LHCN-M2 (cell line): Measurements from ENCODE around the gene SLC16A7. TPM values are rescaled to one million over a fixed set of nuclear protein-coding genes. Genes with fewer than 3 reads are reported as not detected.
A peak's percentile ranks its signal among the peaks of the same experiment; 100 is the strongest.

Experiments
- DNase-seq: peaks from one replicate; pipeline ENCODE4 v3.0.0-alpha.2; 2012; ENCODE audit warnings: low read depth
- total RNA-seq: library from RNA; depleted of rRNA; stranded (reverse); fragments of >200 nt; gene quantifications from 2 replicates; pipeline ENCODE4 v1.2.3, GENCODE V29; 2014

The SLC16A7 gene
- total RNA-seq, 1 experiment from 2014 or later = 15.9 TPM

DNA sequence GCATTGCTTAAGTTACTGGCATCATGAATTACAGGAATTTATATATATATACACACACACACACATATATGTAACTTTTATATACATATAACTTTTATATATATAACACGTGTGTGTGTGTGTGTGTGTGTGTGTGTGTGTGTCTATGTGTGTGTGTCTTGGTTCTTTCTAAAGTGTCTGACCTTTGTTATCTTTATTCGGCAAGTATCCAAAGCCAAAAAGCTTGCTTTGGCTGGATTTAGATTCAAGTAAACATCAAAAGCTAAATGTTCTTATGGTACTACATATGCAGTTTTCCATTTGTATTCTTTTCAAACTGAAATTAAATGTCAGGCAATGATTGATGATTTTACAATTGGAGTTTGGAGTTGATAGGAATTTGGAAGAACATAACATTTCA lies 69.9 kb downstream of the SLC16A7 start:
- no peak for DNase-seq

DNA sequence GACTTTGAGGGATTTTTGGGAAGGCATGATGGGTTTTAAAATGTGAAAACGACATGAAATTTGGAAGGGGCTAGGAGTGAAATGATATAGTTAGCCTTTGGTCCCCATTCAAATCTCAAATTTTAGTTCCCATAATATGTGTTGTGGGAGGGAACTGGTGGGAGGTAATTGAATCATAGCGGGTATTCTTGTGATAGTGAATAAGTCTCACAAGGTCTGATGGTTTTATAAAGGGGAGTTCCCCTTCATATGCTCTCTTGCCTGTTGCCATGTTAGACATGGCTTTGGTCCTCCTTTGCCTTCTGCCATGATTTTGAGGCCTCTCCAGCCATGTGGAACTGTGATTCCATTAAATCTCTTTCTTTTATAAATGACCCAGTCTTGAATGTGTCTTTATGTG lies 72.8 kb downstream of the SLC16A7 start:
- DNase-seq = no peak

DNA sequence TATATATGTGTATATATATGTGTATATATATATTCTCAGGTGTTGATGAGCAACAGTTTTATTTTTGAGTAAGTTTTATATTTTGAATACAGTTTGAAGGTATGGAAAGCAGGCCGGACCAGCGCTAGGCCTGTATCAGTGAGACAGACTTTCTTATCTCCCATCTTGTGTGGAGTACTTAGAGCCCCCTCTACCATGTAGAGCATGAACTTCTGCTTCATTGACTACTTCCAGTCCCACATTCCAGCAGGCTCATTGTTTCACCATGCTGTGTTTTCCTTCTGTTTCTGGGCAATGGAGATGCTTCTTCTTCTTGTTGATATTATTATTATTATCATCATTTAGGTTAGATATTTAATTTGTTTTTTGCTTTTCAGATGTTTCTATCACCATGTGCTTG lies 76.4 kb downstream of the SLC16A7 start:
- DNase-seq = no peak

DNA sequence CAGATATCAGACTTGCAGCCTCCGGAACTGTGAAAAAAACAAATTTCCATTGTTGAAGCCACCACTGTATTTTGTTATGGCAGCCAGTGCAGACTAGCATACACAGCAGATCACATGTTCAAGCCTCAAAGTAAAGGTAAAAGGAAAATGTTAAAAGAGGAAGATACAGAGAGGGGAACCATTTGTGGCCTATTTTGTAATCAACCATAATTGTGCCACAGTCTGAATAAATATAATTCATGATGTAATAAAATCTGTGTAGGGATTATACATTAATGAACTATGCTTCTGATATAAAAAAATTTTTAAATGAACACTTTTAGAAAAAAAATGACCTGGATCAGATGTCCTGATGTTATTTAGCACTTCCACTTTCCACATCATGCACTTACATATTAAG lies 79.6 kb downstream of the SLC16A7 start:
- no peak for DNase-seq

DNA sequence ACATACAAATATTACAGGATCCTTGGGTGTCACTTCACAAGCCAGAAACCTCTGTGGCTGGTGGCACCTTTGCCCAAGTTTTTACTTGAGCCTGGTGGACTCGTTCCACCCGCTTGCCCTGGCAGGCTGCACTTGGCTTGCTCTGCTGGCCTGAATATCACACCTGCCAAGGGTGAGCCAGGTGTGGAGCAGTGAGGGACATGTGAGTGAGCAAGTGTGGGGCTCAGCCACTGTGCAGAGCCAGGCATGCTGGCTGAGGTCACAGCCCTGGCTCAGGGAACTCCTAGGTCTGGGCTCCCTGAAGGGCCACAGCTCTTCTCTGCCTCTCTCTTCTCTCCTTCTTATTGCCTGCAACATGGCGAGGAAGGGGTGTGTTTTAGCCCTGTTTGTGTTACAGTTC lies 82.0 kb downstream of the SLC16A7 start:
- no peak for DNase-seq

DNA sequence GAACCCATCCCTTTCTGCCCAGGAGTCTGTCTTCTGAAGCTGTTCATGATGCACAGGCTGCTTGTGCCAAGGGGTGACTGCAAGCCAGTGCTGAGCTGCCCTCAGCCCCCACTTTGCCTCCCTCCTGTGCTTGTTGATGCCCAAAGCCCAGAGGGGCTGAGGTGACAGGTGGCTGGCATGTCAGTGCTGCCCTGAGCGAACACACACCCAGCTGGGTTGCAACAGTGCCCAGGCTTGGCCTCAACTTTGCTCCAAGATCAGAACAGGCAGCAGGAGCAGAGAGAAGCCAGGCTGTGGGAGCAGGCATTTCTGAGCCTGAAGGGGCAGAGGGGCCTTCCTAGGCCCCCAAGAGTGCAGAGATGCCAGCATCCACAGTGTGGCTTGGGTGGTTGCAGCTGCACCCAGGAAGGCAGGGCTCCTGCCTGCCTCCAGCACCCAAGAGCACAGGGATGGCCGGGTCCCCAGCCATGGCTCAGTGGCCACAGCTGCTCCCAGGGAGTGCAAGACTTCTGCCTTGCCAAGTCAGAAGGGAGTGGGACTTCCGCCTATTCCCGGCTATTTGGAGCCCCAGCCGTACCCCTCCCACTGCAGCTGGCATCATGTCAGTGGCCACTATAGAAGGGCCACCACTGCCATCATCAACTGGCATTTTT lies 83.1 kb downstream of the SLC16A7 start:
- no peak for DNase-seq

DNA sequence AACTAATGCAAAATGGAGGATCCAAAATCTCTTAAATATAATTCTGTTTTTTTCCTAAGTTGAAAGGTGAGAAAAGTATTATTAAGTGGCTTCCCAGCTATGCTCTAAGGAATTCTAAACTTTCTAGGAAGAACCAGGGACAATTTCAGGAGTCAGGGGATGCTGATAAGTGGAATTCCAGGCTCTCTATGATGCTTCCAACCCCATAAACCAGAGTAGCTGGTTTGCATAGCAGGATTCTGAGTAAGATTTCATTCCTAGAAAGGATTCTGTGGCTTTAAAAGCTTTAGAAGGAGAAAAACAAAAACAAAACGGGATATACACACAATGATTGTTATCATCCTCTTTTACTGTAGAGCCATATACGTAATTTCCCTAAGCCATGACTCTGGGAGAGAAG lies 93.9 kb downstream of the SLC16A7 start:
- peak; percentile 19 for DNase-seq

DNA sequence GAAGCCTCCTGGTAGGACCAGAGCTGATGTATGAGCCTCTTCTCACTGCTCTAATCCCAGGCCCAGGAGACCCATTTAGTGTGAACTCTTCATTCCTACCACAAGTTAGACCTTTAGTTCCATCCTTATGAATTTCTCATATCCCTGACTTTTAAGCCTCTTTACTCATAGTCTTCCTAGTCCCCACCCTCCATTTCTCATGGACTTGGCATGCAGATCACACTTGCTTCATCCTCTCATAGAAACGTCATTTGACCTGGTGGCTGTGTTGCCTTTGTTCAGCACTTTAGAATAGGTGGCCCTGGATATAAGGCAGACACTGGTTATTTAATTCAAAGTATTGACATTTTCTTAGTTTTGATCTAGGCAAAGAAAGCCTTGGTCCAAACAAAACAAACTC lies 99.5 kb downstream of the SLC16A7 start:
- peak; percentile 63 for DNase-seq

DNA sequence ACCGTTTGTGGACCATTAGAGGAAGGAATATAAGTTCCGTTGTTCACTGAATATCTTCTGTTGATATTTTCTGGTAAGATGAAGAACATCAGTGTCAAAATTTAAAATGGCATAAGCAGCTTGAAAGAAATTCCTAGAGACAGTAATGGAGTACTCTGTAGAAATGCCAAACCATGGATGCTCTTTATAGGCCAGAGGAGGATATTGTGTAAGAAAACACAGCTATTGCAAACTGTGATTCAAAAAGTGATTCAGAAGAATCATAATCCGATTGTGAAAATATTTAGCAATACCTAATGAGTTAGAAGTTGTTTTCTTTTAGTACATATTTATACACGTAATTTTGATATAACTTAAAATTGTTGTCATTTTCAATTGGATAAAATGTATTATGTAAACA lies 102.8 kb downstream of the SLC16A7 start:
- DNase-seq = peak; percentile 77

DNA sequence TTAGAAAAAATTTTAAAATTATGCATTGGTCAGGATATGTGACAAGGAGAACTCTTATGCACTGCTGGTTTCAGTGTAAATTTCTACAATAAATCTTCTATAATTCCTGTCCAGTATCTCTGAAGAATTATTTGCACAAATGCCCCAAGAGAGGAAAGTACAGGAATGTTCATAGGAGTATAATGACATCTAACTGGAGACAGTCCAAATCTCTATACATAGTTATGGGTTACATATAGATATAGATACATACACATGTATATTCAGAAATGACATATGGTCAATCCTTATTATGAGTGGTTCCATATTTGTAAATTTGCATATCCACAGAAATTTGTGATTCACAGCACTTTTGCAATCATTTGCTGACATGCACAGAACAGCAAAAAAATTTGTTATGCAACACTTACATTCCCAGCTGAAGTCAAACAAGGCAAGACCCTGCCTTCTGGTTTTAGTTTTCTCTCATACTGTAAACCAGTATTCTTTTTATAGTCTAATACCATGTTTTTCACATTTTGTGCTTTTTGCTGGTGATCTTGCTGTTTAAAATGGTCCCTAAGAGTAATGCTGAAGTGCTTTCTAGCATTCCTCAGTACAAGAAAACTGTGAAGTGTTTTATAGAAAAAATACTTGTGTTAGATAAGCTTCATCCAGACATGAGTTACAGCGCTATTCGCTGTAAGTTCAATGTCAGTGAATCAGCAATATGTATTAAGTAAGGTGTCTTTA lies 103.8 kb downstream of the SLC16A7 start:
- peak; percentile 71 for DNase-seq

DNA sequence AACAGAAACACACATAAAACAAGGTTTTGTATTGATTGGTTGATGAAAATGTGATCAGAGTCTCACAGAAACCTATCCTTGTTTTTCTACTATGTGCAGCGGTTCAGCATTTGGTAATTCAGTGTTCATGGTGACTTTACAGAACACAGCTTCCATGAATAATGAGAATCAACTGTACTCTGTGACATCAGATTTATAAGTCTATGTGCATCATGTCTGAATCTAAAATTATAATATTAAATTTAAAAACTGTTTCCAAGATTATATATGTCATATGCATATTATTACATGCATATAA lies 104.3 kb downstream of the SLC16A7 start:
- DNase-seq = no peak

DNA sequence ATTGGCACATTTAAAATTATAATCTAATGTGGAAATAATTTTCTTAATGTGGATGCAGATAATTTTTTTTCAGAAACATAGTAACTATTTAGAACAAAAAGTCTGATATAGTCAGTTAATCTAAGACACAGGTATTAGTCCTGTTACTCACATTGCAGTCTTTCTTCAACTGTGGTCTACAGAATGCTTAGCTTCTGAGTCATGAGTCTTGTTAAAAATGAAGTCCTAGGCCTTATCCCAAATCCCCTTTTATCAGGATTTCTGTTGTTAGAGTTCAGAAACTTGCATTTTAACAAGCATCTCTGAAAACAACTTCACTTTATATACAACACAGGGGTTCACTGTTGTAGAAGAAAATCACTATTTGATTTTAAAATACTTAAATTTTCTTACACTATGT lies 112.2 kb downstream of the SLC16A7 start:
- peak; percentile 71 for DNase-seq

DNA sequence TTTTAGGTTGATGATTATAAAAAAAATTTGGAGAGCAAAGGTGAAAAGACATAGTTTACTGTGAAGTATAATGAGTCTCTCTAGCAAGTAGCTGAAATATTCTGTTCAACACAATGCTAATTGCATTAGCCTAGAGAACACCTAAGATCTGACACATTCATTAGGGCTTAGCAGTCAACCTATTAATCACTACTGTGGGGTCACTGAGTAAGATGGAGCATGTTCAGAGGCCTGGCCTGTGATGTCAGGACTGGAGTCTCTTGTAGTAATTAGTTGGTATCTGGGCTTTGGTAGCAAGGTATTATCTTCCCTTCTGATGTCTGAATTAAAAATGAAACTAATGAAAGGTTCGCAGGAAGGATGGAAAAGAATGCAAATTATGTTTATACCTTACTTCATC lies 112.7 kb downstream of the SLC16A7 start:
- DNase-seq = no peak

DNA sequence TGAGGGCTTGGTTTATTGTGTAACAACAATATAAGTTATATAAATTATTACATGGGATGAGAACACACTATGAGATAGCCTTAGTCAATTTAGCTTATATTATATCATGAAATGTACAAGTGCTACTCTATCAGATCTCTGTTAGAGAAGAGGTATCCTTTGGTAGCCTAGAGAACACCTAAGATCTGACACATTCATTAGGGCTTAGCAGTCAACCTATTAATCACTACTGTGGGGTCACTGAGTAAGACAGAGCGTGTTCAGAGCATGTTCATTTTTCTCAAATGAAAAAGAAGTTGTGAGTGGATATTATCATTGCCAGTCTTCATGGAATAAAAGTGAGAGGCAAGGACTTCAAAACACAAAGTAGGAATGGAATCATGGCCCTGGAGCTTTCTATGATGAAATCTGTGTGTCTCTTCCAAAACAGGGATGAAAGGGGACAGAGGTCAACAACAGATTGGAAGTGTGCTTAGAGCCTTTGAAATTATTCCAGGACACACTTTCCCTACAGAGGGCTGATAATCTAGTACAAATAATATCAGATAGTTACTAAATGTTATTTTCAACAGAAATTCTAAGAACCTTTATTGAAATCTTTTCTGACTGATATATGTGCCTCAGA lies 114.3 kb downstream of the SLC16A7 start:
- DNase-seq = no peak

DNA sequence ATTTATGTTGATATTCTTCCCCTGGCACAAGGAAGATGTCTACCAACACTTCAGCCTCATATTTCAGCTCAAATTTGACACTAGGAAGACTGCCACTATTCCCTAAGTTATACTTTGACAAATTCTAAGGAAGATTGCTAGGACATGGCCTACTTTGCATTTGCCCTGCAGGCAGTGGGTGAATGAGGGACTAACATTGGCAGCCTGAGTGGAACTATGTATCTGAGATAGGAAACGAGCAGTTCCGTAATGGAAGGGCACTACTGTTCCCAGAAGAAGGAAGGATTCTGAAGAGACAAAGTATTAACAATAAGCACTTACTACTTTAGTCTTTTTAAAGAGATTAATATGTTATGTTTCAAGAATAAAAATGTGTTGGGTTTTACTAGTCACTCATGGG lies 115.1 kb downstream of the SLC16A7 start:
- no peak for DNase-seq

DNA sequence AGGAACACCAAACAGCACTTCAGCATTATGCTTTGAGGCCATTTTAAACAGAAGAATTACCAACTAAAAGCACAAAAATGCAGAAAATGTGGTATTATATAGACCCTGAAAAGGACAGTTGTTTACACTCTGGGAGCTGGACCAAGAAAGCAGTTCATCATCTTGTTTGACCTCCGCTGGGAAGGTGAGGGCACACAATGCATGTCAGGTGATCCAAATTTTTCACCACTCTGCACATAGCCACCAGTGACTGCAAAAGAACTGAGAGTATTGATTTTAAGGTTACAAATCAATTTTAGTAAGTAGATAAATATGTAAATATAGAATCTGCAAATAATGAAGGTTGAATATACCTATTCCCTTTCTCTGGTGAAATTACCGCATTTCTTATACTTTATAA lies 119.6 kb downstream of the SLC16A7 start:
- DNase-seq = no peak

DNA sequence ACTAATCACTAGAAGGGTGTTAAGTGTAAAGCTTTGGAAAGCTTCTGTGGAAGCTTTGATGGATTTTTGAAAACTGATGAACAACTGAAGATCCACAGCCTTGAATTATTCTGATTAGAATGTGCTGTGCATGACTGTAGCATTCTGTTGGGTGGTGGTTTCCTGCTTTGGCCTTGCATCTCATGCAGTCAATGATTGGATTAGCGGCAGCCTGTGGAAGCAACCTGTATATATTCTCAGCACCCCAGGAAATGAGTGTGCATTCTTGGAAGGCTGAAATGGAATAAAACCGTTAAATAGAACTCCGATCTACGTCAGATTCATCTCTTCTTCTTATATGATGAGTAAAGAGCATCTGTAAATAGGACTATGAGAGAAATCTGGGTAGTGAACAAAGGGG lies 120.2 kb downstream of the SLC16A7 start:
- no peak for DNase-seq

DNA sequence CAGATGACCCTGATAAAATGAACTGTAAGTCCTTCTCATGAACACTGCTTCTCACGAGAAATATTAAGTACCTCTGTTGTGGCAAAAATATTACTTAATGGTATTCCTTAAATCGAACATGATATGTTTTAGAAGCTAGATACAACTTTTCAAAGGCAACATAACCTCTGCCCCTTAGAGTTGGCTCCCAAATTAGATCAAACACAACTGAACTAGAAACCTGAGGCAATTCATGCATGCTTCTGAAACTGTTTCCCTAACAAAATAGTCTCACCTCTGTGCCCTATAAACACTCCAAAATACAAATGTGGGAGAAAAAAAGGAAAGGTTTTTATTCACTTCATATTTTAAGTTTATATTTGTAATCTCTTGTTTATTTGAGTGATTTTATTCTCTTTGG lies 121.6 kb downstream of the SLC16A7 start:
- no peak for DNase-seq

DNA sequence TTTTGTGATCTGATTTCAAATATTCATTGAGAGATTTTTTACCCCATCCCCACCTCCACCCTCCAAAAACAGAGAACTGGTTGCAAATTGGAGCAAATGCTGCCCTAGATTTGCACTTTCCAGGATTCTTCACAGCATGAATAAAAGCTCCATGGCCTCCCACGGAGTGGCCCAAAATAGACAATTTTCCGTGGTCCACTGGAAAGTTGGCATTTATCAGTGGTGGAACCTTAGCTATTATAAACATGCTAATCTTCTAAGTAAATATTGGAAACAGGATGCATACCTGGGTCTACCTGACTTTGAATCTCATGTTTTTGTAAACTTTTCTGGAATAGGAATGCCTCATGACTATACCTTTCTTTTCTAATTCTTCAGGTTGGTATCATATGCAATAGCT lies 123.9 kb downstream of the SLC16A7 start:
- DNase-seq = no peak

DNA sequence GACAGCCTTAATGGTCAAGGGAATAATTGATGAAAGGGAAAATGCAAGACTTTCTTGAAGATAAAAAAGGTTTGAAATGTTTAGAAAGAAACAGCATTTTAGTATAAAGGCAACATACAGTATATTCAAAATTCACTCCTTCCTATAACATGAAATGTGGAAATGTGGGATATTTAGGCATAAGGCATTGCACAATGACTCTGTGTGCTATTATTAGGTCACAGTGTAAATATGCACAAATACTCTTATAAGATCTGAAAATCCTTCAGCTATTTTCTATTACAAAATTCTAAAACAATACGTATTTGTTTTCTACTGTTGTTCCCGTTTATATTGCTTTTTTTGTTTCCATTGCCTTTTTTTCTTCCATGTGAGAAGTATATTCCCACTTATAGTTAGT lies 127.7 kb downstream of the SLC16A7 start:
- DNase-seq = no peak

DNA sequence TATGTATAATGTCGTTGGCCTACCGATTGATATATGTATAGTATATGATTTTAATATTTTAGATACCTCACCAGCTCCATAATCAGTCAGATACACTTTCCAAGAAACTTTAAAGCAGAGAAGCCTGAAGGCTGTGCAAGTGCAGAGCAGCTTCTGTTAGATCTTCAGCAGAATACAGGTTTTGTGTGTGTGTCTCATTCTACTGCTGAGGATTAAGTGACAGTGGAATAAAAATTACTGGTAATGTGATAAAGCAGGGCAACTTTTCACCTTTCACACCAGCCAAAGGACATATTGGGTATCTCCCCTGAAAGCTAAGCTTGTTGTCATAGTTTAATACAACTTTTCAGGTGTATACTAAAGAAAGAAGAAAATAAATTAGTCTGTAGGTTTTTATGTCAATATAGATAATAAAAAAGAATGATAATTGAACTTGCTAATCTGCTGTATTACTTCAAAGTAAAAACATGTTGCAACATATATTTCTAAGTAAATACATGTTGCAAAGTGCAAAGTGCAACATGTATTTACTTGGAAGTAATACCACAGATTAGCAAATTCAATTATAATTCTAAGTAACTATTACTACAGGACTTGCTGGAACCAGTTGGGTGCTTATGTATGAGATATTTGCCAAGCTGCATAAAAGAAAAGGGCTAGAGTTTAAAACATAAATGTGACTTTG lies 128.3 kb downstream of the SLC16A7 start:
- no peak for DNase-seq

DNA sequence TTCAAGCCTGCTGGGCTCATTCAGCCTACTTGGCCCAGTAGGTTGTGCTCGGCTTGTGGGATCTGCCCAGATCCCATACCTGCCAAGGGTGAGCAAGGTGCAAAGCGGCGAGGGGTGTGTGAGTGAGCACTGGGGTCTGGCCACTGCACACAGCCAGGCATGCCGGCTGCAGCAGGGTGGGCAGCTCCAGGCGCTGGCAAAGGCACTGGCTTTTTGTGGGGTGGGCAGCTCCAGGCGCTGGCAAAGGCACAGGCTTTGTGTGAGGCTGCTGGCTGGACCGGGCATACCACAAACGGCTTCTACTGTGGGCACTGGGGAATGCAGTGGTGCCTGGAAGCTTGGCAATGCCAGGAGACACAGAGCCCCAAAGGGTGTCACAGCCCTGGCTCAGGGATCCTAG lies 137.4 kb downstream of the SLC16A7 start:
- DNase-seq = no peak

DNA sequence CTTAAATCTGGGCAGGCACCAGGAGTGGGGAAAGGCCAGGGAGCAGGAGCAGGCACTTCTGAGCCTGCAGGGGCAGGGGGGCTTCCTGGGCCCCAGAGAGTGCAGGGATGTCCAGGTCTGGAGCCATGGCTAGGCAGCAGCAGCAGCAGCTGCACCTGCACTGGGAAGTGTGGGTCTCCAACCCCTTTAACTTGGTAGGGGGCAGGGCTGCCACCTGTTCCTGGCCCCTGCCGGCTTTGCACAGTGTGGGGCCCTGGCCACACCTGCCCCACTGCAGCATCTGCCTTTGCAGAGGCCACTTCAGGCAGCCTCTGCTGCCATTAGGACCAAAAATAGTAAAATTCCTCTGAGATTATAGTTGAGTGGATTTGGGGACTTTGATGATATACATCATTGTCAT lies 138.5 kb downstream of the SLC16A7 start:
- no peak for DNase-seq
